Trophoblast cell (in vitro differentiated cells and primary cell): ENCODE data around the gene MACROD2.

Source experiments
- DNase-seq, 2 donors: peaks; one replicate each; pipeline ENCODE4 v3.0.0-alpha.2; 2016
- H2AFZ ChIP-seq: 2 replicates; pipeline ENCODE4 v1.6.1; 2013; ENCODE audit warnings: low read length, moderate library complexity, mild to moderate bottlenecking; ENCODE audit not compliant: insufficient read depth, poor library complexity
- H2AK5ac ChIP-seq: 2 replicates; pipeline ENCODE4 v1.6.1; 2013; ENCODE audit warnings: mild to moderate bottlenecking, low read length
- H2BK120ac ChIP-seq: 2 replicates; pipeline ENCODE4 v1.6.1; 2013; ENCODE audit warnings: low read length, mild to moderate bottlenecking, moderate library complexity; ENCODE audit not compliant: insufficient read depth, poor library complexity
- H2BK12ac ChIP-seq: 2 replicates; pipeline ENCODE4 v1.6.1; 2013; ENCODE audit warnings: mild to moderate bottlenecking, low read length, moderate library complexity
- H2BK5ac ChIP-seq: 2 replicates; pipeline ENCODE4 v1.6.1; 2013; ENCODE audit warnings: low read length, low read depth, moderate library complexity, mild to moderate bottlenecking; ENCODE audit not compliant: poor library complexity
- H3K14ac ChIP-seq: 2 replicates; pipeline ENCODE4 v1.6.1; 2013; ENCODE audit warnings: mild to moderate bottlenecking, low read length
- H3K18ac ChIP-seq: 2 replicates; pipeline ENCODE4 v1.6.1; 2013; ENCODE audit warnings: mild to moderate bottlenecking, low read length
- H3K23ac ChIP-seq: 2 replicates; pipeline ENCODE4 v1.6.1; 2013; ENCODE audit warnings: low read length
- H3K27ac ChIP-seq: 2 replicates; pipeline ENCODE4 v1.5.1; 2013; ENCODE audit warnings: low read depth, mild to moderate bottlenecking, inconsistent platforms, low read length, moderate library complexity
- H3K27me3 ChIP-seq: 2 replicates; pipeline ENCODE4 v1.6.1; 2013; ENCODE audit warnings: inconsistent platforms, mild to moderate bottlenecking, low read length, moderate library complexity; ENCODE audit not compliant: insufficient read depth
- H3K36me3 ChIP-seq, 2 experiments: 1 replicate in 1 of 2; 2 replicates in 1 of 2; pipeline ENCODE4 v1.6.1; 2013; ENCODE audit warnings: low read length in 2 of 2, mild to moderate bottlenecking in 2 of 2, moderate library complexity in 1 of 2; ENCODE audit not compliant: insufficient read depth in 2 of 2, control insufficient read depth in 1 of 2
- H3K4ac ChIP-seq: 2 replicates; pipeline ENCODE4 v1.6.1; 2013; ENCODE audit warnings: low read depth, mild to moderate bottlenecking, low read length, moderate library complexity
- H3K4me1 ChIP-seq, 2 experiments: 1 replicate in 1 of 2; 2 replicates in 1 of 2; pipeline ENCODE4 v1.6.1; 2013; ENCODE audit warnings: low read length in 2 of 2, mild to moderate bottlenecking in 2 of 2, moderate library complexity in 1 of 2; ENCODE audit not compliant: insufficient read depth in 2 of 2, control insufficient read depth in 1 of 2
- H3K4me2 ChIP-seq: 2 replicates; pipeline ENCODE4 v1.6.1; 2013; ENCODE audit warnings: inconsistent platforms, mild to moderate bottlenecking, low read length, moderate library complexity
- H3K4me3 ChIP-seq: 2 replicates; pipeline ENCODE4 v1.5.1; 2013; ENCODE audit warnings: mild to moderate bottlenecking, low read depth, low read length, inconsistent platforms
- H3K79me1 ChIP-seq: one replicate; pipeline ENCODE4 v1.6.1; 2013; ENCODE audit warnings: low read length
- H3K79me2 ChIP-seq: 2 replicates; pipeline ENCODE4 v1.6.1; 2013; ENCODE audit warnings: low read length, mild to moderate bottlenecking; ENCODE audit not compliant: control insufficient read depth, insufficient read depth, poor library complexity
- H3K9ac ChIP-seq: 2 replicates; pipeline ENCODE4 v1.6.1; 2013; ENCODE audit warnings: mild to moderate bottlenecking, low read length
- H3K9me3 ChIP-seq: 2 replicates; pipeline ENCODE4 v1.6.1; 2013; ENCODE audit warnings: low read depth, mild to moderate bottlenecking, control low read depth, inconsistent platforms, low read length; ENCODE audit not compliant: insufficient read depth
- H4K12ac ChIP-seq: 2 replicates; pipeline ENCODE4 v1.6.1; 2013; ENCODE audit warnings: low read depth, mild to moderate bottlenecking, low read length, moderate library complexity
- H4K8ac ChIP-seq: 2 replicates; pipeline ENCODE4 v1.6.1; 2013; ENCODE audit warnings: low read depth, mild to moderate bottlenecking, low read length, moderate library complexity
- H4K91ac ChIP-seq: one replicate; pipeline ENCODE4 v1.6.1; 2013; ENCODE audit warnings: low read depth, mild to moderate bottlenecking, low read length, moderate library complexity
- WGBS: extraction: QIAGEN DNeasy Blood & Tissue Kit; methylation state at CpG from one replicate; pipeline ENCODE4 v1.1.7; 2013; ENCODE audit warnings: missing lambda C conversion rate; ENCODE audit not compliant: insufficient read length, insufficient coverage; ENCODE audit errors: extremely low coverage; 5-methylcytosine and 5-hydroxymethylcytosine counted together

Gene MACROD2

DNA sequence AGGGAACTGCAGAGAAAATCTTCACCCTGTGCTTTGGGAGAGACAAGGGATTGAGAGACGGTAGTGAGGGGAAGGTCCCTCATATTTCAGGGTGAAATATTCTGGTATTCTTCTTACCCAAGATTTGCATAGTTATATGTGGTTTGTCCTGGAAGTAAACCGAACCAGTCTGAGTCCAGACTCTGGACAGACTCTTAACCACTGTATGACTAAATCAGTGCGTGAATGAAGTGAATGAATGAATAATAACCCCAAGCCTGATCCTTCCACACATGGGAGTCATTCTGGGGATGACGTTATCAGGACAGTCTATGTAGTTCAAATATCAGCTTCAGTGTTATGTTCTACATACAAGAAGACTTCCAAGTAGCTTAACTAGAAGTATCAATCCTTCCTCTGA lies 1887.2 kb downstream of the MACROD2 start:
- Histone ChIP-seq H3K27ac (no peak overlapping the region), H2AK5ac (no peak overlapping the region), H3K4me1 (no peaks in the 10 kb centered on the region), H2BK120ac (no peak overlapping the region), H4K91ac (no peak overlapping the region), H4K12ac (no peak overlapping the region), H4K8ac (no peak overlapping the region), H3K23ac (no peak overlapping the region), H3K9me3 (peaks cover 3% of the 10 kb centered on the region), H2AFZ (no peak overlapping the region), H3K36me3 (no peaks in the 10 kb centered on the region), H3K9ac (no peak overlapping the region), H3K14ac (no peak overlapping the region), H3K18ac (no peak overlapping the region), H3K4me2 (no peak overlapping the region), H2BK12ac (no peak overlapping the region), H3K79me1 (no peaks in the 10 kb centered on the region), H3K4ac (no peak overlapping the region), H3K79me2 (no peaks in the 10 kb centered on the region), H2BK5ac (no peak overlapping the region), H3K27me3 (no peaks in the 10 kb centered on the region), H3K4me3 (no peak overlapping the region)
- DNase-seq: no peak
- WGBS: no CpG with 5 or more reads among the region's 4 CpGs

DNA sequence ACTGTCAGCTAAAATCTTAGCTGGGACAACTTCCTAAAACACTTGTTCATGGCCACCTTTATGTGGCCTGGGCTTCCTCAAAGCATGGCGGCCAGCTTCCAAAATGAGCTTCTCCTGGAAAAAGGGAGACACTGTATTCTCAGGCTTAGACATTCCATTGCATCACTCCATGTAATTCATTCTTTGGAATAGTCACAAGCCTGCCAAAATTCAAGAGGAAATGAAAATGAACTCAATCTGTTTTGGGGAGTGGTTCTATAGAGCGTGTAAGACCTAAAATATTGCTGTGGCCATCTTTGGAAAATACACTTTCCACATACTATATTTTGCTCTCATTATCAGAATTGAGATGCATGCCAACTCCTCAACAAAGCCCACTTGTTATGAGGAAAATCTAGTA lies 1890.9 kb downstream of the MACROD2 start:
- no peaks in the 10 kb centered on the region for H3K79me2 ChIP-seq
- WGBS: no CpG with 5 or more reads among the region's 2 CpGs
- no peak for DNase-seq
- no peak overlapping the region for H4K91ac ChIP-seq
- peaks cover under 1% of the 10 kb centered on the region for H3K9me3 ChIP-seq
- no peak overlapping the region for H3K4me3 ChIP-seq
- H2BK5ac ChIP-seq: no peak overlapping the region
- H3K27ac ChIP-seq: no peak overlapping the region
- no peak overlapping the region for H3K9ac ChIP-seq
- H3K4me1 ChIP-seq: peaks cover 0 to 3% of the 10 kb centered on the region in 2 experiments
- no peak overlapping the region for H3K4me2 ChIP-seq
- H3K4ac ChIP-seq: no peak overlapping the region
- no peak overlapping the region for H2AK5ac ChIP-seq
- no peak overlapping the region for H4K12ac ChIP-seq
- H2BK12ac ChIP-seq: no peak overlapping the region
- no peak overlapping the region for H3K18ac ChIP-seq
- no peak overlapping the region for H4K8ac ChIP-seq
- H3K14ac ChIP-seq: no peak overlapping the region
- H3K23ac ChIP-seq: no peak overlapping the region
- no peak overlapping the region for H2BK120ac ChIP-seq
- no peaks in the 10 kb centered on the region for H3K36me3 ChIP-seq
- H3K79me1 ChIP-seq: no peaks in the 10 kb centered on the region
- no peak overlapping the region for H2AFZ ChIP-seq
- H3K27me3 ChIP-seq: no peaks in the 10 kb centered on the region

DNA sequence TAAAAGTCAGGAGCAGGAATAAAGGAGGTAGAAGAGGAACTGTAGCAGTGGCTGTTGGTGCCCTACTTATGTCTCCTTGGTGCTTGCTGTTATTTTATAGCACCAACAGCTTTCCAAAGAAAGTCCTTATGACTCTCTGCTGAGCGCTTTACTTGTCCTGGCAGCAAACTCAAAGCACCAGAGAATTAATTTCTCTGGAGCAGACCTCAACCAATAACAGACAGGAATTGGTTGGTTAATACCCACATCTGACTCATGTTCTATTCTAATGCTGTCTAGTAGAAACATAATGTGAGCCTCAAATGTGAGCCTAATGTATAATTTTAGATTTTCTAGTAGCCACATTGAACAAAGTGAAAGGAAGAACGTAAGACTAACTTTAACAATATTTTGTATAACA lies 1892.1 kb downstream of the MACROD2 start:
- no peak overlapping the region for H2AFZ ChIP-seq
- H2BK120ac ChIP-seq: no peak overlapping the region
- H4K91ac ChIP-seq: no peak overlapping the region
- no peak overlapping the region for H3K14ac ChIP-seq
- H4K8ac ChIP-seq: no peak overlapping the region
- peaks cover 0 to 3% of the 10 kb centered on the region in 2 experiments for H3K4me1 ChIP-seq
- no peak overlapping the region for H2BK12ac ChIP-seq
- no peak overlapping the region for H3K4me3 ChIP-seq
- no peak overlapping the region for H3K4ac ChIP-seq
- WGBS: no CpG with 5 or more reads among the region's 2 CpGs
- no peaks in the 10 kb centered on the region for H3K79me1 ChIP-seq
- no peaks in the 10 kb centered on the region for H3K27me3 ChIP-seq
- H3K27ac ChIP-seq: no peak overlapping the region
- no peak overlapping the region for H3K23ac ChIP-seq
- no peak overlapping the region for H2BK5ac ChIP-seq
- H3K36me3 ChIP-seq: no peaks in the 10 kb centered on the region
- H4K12ac ChIP-seq: no peak overlapping the region
- H3K18ac ChIP-seq: no peak overlapping the region
- no peak for DNase-seq
- H2AK5ac ChIP-seq: no peak overlapping the region
- no peak overlapping the region for H3K9ac ChIP-seq
- H3K4me2 ChIP-seq: no peak overlapping the region
- H3K9me3 ChIP-seq: no peaks in the 10 kb centered on the region
- H3K79me2 ChIP-seq: no peaks in the 10 kb centered on the region

DNA sequence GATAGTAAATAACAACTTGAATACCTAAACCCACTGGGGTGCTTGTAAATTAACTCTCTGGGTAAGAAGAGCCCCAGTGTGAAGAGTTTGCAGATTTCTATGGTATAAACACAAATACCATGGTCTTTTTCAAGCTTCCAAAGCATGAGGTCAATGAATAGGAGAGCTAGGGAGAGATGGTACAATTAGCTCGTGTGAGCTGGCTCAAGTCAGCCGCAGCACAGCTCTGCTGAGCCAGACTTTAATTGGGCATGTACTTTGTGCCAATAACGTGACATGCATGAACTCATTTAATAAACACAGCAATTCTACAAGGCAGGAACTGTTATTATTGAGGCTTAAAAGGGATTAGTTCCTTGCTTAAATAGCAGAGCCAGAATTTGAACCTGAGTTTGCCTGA lies 1893.7 kb downstream of the MACROD2 start:
- DNase-seq: no peak
- no peak overlapping the region for H3K18ac ChIP-seq
- no peak overlapping the region for H4K8ac ChIP-seq
- H3K4me3 ChIP-seq: no peak overlapping the region
- H2AK5ac ChIP-seq: no peak overlapping the region
- H3K36me3 ChIP-seq: no peaks in the 10 kb centered on the region
- H2BK120ac ChIP-seq: no peak overlapping the region
- no peaks in the 10 kb centered on the region for H3K79me2 ChIP-seq
- H3K4me2 ChIP-seq: no peak overlapping the region
- no peak overlapping the region for H3K4ac ChIP-seq
- no peaks in the 10 kb centered on the region for H3K9me3 ChIP-seq
- no CpG with 5 or more reads among the region's 3 CpGs for WGBS
- no peak overlapping the region for H2AFZ ChIP-seq
- no peaks in the 10 kb centered on the region for H3K79me1 ChIP-seq
- no peak overlapping the region for H3K27ac ChIP-seq
- H4K12ac ChIP-seq: no peak overlapping the region
- H2BK5ac ChIP-seq: no peak overlapping the region
- H4K91ac ChIP-seq: no peak overlapping the region
- H3K23ac ChIP-seq: no peak overlapping the region
- H3K9ac ChIP-seq: no peak overlapping the region
- no peak overlapping the region for H3K14ac ChIP-seq
- no peaks in the 10 kb centered on the region for H3K27me3 ChIP-seq
- no peak overlapping the region for H2BK12ac ChIP-seq
- H3K4me1 ChIP-seq: peaks cover 0 to 3% of the 10 kb centered on the region in 2 experiments
